ENCODE results near the gene OR51G2. TPM values are rescaled to one million over a fixed set of nuclear protein-coding genes. Genes with fewer than 3 reads are reported as not detected.
A peak's percentile ranks its signal among the peaks of the same experiment; 100 is the strongest.

OR51G2 gene
- not detected in 2 replicates for total RNA-seq (2022)
- Bru-seq, nascent RNA, result percentile 16 among the genes with signal in this experiment
- BruChase-seq, experiment 1, labeled RNA remaining after a 2-hour chase, result not detected
- BruChase-seq, experiment 2, labeled RNA remaining after a 6-hour chase, result percentile 10 among the genes with signal in this experiment
- long read RNA-seq, result 0 reads

GRCh38 chr11:4919250-4919649, at the start of gene OR51G2:
OR51G2 (minus strand) TSS chr11:4919350; CDS start chr11:4915663, 3,687 bp downstream.
- POLR2A ChIA-PET, result no interaction called here

GRCh38 chr11:4962816-4963215, 43.7 kb upstream of the OR51G2 start:
- H3K27me3 ChIP-seq (replicated peaks; ENCODE audit: control insufficient read depth, insufficient read depth, low read length), result no peaks in the 10 kb centered on the region
- H3K4me1 Mint-ChIP-seq (ENCODE audit: low read depth, unreplicated experiment), result no peaks in the 10 kb centered on the region
- H3K4me1 ChIP-seq, result no peaks in the 10 kb centered on the region
- ChIA-PET CTCF (no interaction called here), POLR2A (no interaction called here)
- TF ChIP-seq CTCF (IDR thresholded peaks at IDR 0.05; ENCODE audit: insufficient read depth in 1 of 2, low read depth in 1 of 2, low read length in 1 of 2, severe bottlenecking in 1 of 2, unreplicated experiment in 1 of 2), result no peak
- no peak for DNase-seq
- H3K4me3 ChIP-seq (ENCODE audit: low read depth, low read length), result no peak overlapping the region
- H3K27me3 Mint-ChIP-seq (ENCODE audit: insufficient read depth, unreplicated experiment), result peaks cover 9% of the 10 kb centered on the region
- no peak overlapping the region for H3K4me3 Mint-ChIP-seq (ENCODE audit: unreplicated experiment)
- no peaks in the 10 kb centered on the region for H3K9me3 ChIP-seq
- H3K27ac Mint-ChIP-seq (ENCODE audit: unreplicated experiment), result no peak overlapping the region
- no peaks in the 10 kb centered on the region for H3K9me3 Mint-ChIP-seq (ENCODE audit: unreplicated experiment)
- intact Hi-C loops (cut with micrococcal nuclease; ENCODE audit: unreplicated experiment), result loop anchor here (5.0 kb wide), 1 partner anchor 36 kb away; no protein-coding TSS in a partner anchor
- no peaks in the 10 kb centered on the region for H3K36me3 Mint-ChIP-seq (ENCODE audit: insufficient read depth, unreplicated experiment)
- H3K36me3 ChIP-seq (ENCODE audit: control insufficient read depth, insufficient read depth, low read length), result no peaks in the 10 kb centered on the region
- no TSS peak for BruUV-seq (replicated peaks)

More at GRCh38 chr11:4919250-4919649, at the start of gene OR51G2:
- intact Hi-C loops (cut with micrococcal nuclease; ENCODE audit: unreplicated experiment), result no loop called here
- Histone ChIP-seq H3K27me3 (replicated peaks; ENCODE audit: control insufficient read depth, insufficient read depth, low read length) (no peaks in the 10 kb centered on the region), H3K36me3 (ENCODE audit: control insufficient read depth, insufficient read depth, low read length) (no peaks in the 10 kb centered on the region), H3K4me1 (no peaks in the 10 kb centered on the region; the same call in 1 of the 2 replicates), H3K4me3 (ENCODE audit: low read depth, low read length) (no peak within 1 kb of the TSS), H3K9me3 (no peaks in the 10 kb centered on the region)
- CTCF ChIA-PET, result interaction anchor here (0.5 kb wide), 1 partner anchor 282 kb away, joined by 5 read pairs; the partner anchor contains the start of gene OR51D1
- BruUV-seq (replicated peaks), result no TSS peak
- Mint-ChIP-seq H3K27me3 (ENCODE audit: insufficient read depth, unreplicated experiment) (peaks cover 6% of the 10 kb centered on the region), H3K27ac (ENCODE audit: unreplicated experiment) (no peak within 1 kb of the TSS), H3K9me3 (ENCODE audit: unreplicated experiment) (no peaks in the 10 kb centered on the region), H3K36me3 (ENCODE audit: insufficient read depth, unreplicated experiment) (no peaks in the 10 kb centered on the region), H3K4me3 (ENCODE audit: unreplicated experiment) (no peak within 1 kb of the TSS), H3K4me1 (ENCODE audit: low read depth, unreplicated experiment) (peaks cover 8% of the 10 kb centered on the region)
- no peak for DNase-seq
- TF ChIP-seq CTCF (IDR thresholded peaks at IDR 0.05; ENCODE audit: insufficient read depth in 1 of 2, low read depth in 1 of 2, low read length in 1 of 2, severe bottlenecking in 1 of 2, unreplicated experiment in 1 of 2), result no peak

GRCh38 chr11:4960877-4961276, 41.7 kb upstream of the OR51G2 start:
- H3K27me3 ChIP-seq (replicated peaks; ENCODE audit: control insufficient read depth, insufficient read depth, low read length), result no peaks in the 10 kb centered on the region
- no peak overlapping the region for H3K27ac Mint-ChIP-seq (ENCODE audit: unreplicated experiment)
- H3K4me1 Mint-ChIP-seq (ENCODE audit: low read depth, unreplicated experiment), result no peaks in the 10 kb centered on the region
- H3K27me3 Mint-ChIP-seq (ENCODE audit: insufficient read depth, unreplicated experiment), result peaks cover 9% of the 10 kb centered on the region
- H3K36me3 Mint-ChIP-seq (ENCODE audit: insufficient read depth, unreplicated experiment), result no peaks in the 10 kb centered on the region
- H3K4me3 ChIP-seq (ENCODE audit: low read depth, low read length), result no peak overlapping the region
- POLR2A ChIA-PET, result no interaction called here
- no TSS peak for BruUV-seq (replicated peaks)
- intact Hi-C loops (cut with micrococcal nuclease; ENCODE audit: unreplicated experiment), result loop anchor here (5.0 kb wide), 1 partner anchor 34 kb away; no protein-coding TSS in a partner anchor
- no peak for DNase-seq
- H3K4me1 ChIP-seq, result no peaks in the 10 kb centered on the region
- H3K36me3 ChIP-seq (ENCODE audit: control insufficient read depth, insufficient read depth, low read length), result no peaks in the 10 kb centered on the region
- no peaks in the 10 kb centered on the region for H3K9me3 ChIP-seq
- H3K4me3 Mint-ChIP-seq (ENCODE audit: unreplicated experiment), result no peak overlapping the region
- CTCF ChIA-PET, result no interaction called here
- TF ChIP-seq CTCF (IDR thresholded peaks at IDR 0.05; ENCODE audit: insufficient read depth in 1 of 2, low read depth in 1 of 2, low read length in 1 of 2, severe bottlenecking in 1 of 2, unreplicated experiment in 1 of 2), result no peak
- H3K9me3 Mint-ChIP-seq (ENCODE audit: unreplicated experiment), result no peaks in the 10 kb centered on the region
